ENCODE measurements around the gene MICALL1. TPM values are rescaled to one million over a fixed set of nuclear protein-coding genes. Genes with fewer than 3 reads are reported as not detected.
"Not testable (repeated sequence)": the region's sequence is repeated elsewhere in the genome, so short reads cannot be mapped to it uniquely, and the experiment has no call there.

Gene MICALL1
- polyA plus RNA-seq, 2 of the 4 experiments (the other 2 are of a cell fraction): 10.4 to 18.6 TPM

DNA sequence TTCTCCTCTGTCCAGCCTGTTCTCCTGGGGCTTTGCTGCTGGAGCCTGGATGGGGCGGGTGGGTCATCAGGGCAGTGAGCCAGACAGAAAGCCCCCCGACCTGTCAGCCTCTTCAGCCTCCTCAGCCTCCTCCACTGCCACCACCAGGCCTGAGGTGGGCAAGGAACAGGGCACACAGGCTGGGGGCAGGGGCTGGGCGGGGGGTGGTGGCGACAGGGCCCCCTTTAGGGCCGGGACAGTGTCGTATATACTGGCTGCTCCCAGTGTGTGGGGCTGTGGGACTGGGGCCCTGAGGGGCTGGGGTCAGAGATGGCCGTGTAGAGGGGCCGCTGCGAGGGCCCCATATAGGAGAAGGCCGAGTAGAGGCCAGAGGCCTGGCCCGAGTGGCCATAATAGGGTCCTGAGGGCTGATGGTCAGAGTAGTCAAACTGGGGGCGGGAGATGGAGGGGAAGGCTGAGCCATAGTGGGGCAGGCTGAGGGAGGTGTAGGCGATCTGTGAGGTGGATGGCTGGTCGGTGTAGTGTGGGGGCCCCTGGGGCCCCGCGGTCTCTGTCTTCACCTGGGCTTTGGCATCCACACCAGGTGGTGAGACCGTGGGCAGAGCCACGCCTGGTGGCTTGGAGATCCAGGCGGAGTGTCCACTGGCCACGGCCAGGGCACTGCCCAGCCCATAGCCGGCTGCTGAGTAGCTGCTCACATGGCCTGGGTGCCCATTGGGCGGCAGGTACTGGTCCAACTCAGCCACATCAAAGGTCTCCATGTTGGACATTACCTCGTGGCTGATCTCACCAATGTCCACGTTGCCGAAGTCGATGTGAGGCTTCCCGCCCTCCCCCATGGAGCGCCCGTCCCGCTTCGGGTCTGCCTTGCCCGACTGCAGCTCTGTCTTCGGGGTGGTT, 67.4 kb downstream of the MICALL1 start (continued):
- TF ChIP-seq CBX2 (IDR thresholded peaks at IDR 0.05; ENCODE audit: borderline replicate concordance, low read depth): no peak

DNA sequence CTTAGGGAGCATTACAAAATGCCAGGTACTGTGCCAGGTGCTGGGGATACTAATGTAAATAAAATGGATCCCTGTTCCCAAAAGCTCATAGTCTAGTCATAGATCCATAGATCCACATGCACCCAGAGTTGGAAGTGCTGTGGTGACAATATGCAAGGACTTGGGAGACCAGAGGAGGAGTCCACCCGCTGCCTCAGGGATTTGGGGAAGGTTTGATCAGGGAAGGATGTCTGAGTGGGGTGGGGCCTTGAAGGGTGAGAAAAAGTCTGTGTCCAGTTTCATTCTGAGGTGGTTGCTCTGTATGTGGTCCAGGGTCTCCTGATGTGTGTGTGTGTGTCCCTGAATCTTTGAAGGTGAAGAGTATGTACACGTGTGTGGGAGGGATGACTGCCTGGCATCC, 69.1 kb downstream of the MICALL1 start:
- H3K4me1 ChIP-seq: no peaks in the 10 kb centered on the region
- DNase-seq (ENCODE audit: low read depth in 1 of 2, low spot score in 1 of 2) (no peak), FAIRE-seq (no peak), ATAC-seq (no peak)
- 71% methylated on average over 2 of the region's 2 CpGs for WGBS (ENCODE audit: missing lambda C conversion rate)
- ChIA-PET CTCF (interaction anchor here (1.8 kb wide), 1 partner anchor 10 kb away, joined by 9 read pairs; no protein-coding TSS in a partner anchor), POLR2A (interaction anchor here (0.5 kb wide), 1 partner anchor 163 kb away, joined by 6 read pairs; no protein-coding TSS in a partner anchor)
- H3K27ac ChIP-seq: no peak overlapping the region
- H3K4me3 ChIP-seq: no peak overlapping the region
- TF ChIP-seq CEBPB (IDR thresholded peaks at IDR 0.05): no peak
- no peak for TF ChIP-seq ZSCAN20 (CRISPR knock-in tag; IDR thresholded peaks at IDR 0.05)
- TF ChIP-seq NFE2L2 (conservative IDR thresholded peaks at IDR 0.05; ENCODE audit: low read length): no peak
- TF ChIP-seq ESRRA (IDR thresholded peaks at IDR 0.05; ENCODE audit: borderline replicate concordance, low read length): no peak
- TF ChIP-seq, protein P1, sequence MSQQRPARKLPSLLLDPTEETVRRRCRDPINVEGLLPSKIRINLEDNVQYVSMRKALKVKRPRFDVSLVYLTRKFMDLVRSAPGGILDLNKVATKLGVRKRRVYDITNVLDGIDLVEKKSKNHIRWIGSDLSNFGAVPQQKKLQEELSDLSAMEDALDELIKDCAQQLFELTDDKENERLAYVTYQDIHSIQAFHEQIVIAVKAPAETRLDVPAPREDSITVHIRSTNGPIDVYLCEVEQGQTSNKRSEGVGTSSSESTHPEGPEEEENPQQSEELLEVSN (IDR thresholded peaks at IDR 0.05; ENCODE audit: borderline replicate concordance, low read depth): no peak
- TF ChIP-seq, protein P2, sequence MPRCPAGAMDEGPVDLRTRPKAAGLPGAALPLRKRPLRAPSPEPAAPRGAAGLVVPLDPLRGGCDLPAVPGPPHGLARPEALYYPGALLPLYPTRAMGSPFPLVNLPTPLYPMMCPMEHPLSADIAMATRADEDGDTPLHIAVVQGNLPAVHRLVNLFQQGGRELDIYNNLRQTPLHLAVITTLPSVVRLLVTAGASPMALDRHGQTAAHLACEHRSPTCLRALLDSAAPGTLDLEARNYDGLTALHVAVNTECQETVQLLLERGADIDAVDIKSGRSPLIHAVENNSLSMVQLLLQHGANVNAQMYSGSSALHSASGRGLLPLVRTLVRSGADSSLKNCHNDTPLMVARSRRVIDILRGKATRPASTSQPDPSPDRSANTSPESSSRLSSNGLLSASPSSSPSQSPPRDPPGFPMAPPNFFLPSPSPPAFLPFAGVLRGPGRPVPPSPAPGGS (IDR thresholded peaks at IDR 0.05): no peak
- TF ChIP-seq, protein P3, sequence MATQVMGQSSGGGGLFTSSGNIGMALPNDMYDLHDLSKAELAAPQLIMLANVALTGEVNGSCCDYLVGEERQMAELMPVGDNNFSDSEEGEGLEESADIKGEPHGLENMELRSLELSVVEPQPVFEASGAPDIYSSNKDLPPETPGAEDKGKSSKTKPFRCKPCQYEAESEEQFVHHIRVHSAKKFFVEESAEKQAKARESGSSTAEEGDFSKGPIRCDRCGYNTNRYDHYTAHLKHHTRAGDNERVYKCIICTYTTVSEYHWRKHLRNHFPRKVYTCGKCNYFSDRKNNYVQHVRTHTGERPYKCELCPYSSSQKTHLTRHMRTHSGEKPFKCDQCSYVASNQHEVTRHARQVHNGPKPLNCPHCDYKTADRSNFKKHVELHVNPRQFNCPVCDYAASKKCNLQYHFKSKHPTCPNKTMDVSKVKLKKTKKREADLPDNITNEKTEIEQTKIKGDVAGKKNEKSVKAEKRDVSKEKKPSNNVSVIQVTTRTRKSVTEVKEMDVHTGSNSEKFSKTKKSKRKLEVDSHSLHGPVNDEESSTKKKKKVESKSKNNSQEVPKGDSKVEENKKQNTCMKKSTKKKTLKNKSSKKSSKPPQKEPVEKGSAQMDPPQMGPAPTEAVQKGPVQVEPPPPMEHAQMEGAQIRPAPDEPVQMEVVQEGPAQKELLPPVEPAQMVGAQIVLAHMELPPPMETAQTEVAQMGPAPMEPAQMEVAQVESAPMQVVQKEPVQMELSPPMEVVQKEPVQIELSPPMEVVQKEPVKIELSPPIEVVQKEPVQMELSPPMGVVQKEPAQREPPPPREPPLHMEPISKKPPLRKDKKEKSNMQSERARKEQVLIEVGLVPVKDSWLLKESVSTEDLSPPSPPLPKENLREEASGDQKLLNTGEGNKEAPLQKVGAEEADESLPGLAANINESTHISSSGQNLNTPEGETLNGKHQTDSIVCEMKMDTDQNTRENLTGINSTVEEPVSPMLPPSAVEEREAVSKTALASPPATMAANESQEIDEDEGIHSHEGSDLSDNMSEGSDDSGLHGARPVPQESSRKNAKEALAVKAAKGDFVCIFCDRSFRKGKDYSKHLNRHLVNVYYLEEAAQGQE (IDR thresholded peaks at IDR 0.05): no peak
- TF ChIP-seq EHMT2 (IDR thresholded peaks at IDR 0.05; ENCODE audit: low read depth): no peak
- TF ChIP-seq TP53 (CRISPR knock-in tag; IDR thresholded peaks at IDR 0.05): no peak
- no peak for TF ChIP-seq MAFK (IDR thresholded peaks at IDR 0.05; ENCODE audit: partially characterized antibody)
- no peak for TF ChIP-seq EHF (CRISPR knock-in tag; IDR thresholded peaks at IDR 0.05)
- no peak for TF ChIP-seq FOSL2 (IDR thresholded peaks at IDR 0.05)
- TF ChIP-seq FOSL2 (CRISPR knock-in tag; IDR thresholded peaks at IDR 0.05): no peak
- no peak for TF ChIP-seq NPAS2 (CRISPR knock-in tag; IDR thresholded peaks at IDR 0.05; ENCODE audit: borderline replicate concordance)
- TF ChIP-seq POLR2AphosphoS2 (conservative IDR thresholded peaks at IDR 0.05; ENCODE audit: low read length): no peak
- TF ChIP-seq ZC3H11A (IDR thresholded peaks at IDR 0.05): no peak
- TF ChIP-seq RAD21 (conservative IDR thresholded peaks at IDR 0.05 in 1 of 2, IDR thresholded peaks at IDR 0.05 in 1 of 2): no peak
- no peak for TF ChIP-seq JUNB (IDR thresholded peaks at IDR 0.05)
- TF ChIP-seq, protein P4, sequence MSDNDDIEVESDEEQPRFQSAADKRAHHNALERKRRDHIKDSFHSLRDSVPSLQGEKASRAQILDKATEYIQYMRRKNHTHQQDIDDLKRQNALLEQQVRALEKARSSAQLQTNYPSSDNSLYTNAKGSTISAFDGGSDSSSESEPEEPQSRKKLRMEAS (IDR thresholded peaks at IDR 0.05): no peak
- no peak for TF ChIP-seq KDM1A (IDR thresholded peaks at IDR 0.05; ENCODE audit: low read depth)
- no peak overlapping the region for H3K4me2 ChIP-seq
- no peaks in the 10 kb centered on the region for H3K9me3 ChIP-seq

DNA sequence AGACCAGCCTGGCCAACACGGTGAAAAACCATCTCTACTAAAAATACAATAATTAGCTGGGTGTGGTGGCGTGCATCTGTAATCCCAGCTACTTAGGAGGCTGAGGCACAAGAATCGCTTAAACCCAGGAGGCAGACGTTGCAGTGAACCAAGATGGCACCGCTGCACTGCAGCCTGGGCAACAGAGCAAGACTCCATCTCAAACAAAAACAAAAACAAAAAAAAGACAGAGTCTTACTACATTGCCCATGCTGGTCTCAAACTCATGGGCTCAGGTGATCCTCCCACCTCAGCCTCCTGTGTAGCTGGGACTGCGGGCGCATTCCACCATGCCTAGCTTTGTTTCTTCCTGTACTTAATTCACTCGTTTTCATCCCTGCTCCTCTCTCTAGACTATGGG, 69.9 kb downstream of the MICALL1 start:
- H3K4me2 ChIP-seq; ATAC-seq; H3K4me3 ChIP-seq; H3K4me1 ChIP-seq; H3K27ac ChIP-seq; H3K9me3 ChIP-seq; POLR2A ChIA-PET; DNase-seq (ENCODE audit: low read depth in 1 of 2, low spot score in 1 of 2); FAIRE-seq: not testable (repeated sequence)
- CTCF ChIA-PET: interaction anchor here (1.0 to 1.8 kb wide), 2 partner anchors 11 to 14 kb away, joined by 3 to 9 read pairs; no protein-coding TSS in a partner anchor
- 92% methylated on average over 8 of the region's 8 CpGs for WGBS (ENCODE audit: missing lambda C conversion rate)

Data from A549 (cell line).